NCI-H774 (cell line): ENCODE data around the gene PTPRO.
"Not testable (repeated sequence)": the region's sequence is repeated elsewhere in the genome, so short reads cannot be mapped to it uniquely, and the experiment has no call there.

Experiments used
- DNase-seq: peaks from one replicate; lab custom pipeline; 2025; lab: John Stamatoyannopoulos, UW

The PTPRO gene

GRCh38 chr12:15603474-15604085 lies 281.3 kb downstream of the PTPRO start:
- DNase-seq: no peak

DNA sequence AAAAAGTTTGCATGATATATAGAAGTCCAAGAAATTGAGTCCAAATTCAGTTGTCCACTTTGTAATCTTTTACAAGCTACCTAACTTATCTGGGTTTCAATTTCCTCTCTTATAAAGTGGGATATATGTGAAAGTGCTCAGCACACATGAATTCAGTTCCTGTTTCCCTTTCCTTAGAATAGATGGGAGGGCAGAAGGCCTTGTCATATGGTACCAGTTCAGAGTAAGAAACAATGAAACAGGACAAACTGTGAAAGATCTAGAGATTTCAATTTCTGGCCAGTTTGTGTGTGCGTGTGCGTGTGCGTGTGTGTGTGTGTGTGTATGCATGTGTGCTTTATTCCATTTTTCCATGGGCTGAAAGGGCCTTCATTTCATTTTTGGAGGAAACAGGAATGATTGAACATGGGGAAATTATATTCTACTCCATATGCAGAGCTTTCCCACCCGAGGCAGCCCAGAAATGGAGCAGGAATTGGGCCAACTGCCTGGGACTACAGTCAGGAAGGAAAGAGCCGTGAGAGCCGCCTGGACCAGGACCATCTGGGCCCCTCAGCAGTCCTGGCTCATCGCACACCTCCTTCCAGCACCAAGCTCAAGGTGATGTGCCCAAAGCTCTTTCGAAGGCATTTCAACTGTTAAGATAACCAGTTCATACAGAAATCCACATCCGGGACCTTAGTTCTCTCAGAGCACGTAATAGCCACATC lies 283.7 kb downstream of the PTPRO start:
- DNase-seq: no peak

DNA sequence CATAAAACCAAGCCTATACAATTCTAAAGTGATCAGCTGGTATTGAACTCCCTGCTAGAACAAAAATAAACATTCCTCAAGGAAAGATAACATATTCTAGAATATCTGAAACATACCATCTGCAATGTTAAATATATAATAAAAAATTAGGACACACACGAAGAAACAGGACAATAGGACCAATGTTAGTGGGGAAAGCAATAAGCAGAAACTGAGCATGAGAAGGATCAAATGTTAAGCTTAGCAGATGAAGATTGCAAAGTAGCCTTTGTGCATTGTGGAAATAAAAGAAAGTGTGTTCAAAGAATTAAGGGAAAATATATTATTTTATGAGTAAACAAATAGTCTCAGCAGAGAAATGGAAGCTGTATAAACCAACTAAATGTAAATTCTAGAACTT lies 286.1 kb downstream of the PTPRO start:
- DNase-seq: no peak

- DNase-seq: no peak
These were observed 286.6 kb downstream of the PTPRO start for GRCh38 chr12:15608941-15609340.

- DNase-seq: no peak
These were observed 291.7 kb downstream of the PTPRO start for GRCh38 chr12:15613981-15614380.

DNA sequence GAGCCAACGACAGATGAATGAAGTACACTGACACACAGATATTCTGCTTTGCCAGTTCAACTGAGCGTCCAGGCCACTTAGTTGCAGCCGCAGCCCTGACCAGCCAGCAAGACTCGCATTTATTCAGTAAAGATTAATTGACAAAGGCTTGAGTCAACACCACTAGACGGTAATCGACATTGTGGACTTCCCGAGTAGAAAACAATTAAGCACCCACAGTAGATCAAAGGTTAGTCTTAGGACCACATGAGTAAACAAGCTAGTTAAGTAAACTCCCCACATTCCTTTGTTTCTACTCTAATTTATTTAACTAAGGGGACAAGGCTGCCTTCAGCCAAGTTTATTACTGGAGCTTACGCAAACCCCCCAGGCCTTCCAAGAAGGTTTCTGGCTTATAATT lies 294.2 kb downstream of the PTPRO start:
- not testable (repeated sequence) for DNase-seq

GRCh38 chr12:15620741-15621539 lies 298.6 kb downstream of the PTPRO start:
- no peak for DNase-seq

DNA sequence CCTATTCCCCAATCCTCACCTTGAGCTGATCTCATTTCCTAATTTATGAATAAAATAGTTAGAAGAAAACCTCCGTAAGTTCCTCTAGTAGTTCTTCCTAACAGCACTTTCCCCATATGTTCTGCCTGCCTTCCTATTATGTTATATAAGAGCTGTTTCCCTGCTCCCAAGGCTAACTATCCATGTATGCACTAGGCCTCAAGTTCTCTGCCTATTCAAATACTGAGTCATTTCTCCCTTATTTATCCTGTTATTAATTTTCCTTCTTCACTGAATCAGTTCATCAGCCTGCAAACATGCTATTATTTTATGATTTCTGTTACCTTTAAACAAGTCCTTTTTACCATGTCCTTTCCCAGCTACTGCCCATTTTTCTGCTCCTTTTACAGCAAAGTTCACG lies 302.8 kb downstream of the PTPRO start:
- DNase-seq: no peak

GRCh38 chr12:15627995-15628945 lies 306.0 kb downstream of the PTPRO start:
- no peak for DNase-seq

DNA sequence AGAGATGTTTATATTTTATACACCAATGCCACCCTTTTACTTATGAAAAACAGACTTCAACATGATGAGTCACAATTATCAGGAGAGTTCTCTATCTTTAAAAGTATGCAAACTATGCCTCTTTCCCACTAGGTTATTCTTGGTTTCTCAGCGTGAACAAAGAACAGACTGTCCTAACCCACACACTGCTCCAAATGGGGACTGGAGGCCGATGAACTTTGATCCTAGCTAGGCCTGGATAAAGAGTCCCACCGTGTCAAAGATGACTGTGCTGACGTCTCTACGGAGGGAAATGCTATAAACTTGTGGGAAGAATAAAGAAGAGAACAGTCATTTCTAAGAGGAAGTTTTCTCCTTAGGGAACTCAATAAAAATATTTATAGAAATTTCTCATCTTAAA lies 306.8 kb downstream of the PTPRO start:
- DNase-seq: no peak

GRCh38 chr12:15629761-15630160 lies 307.5 kb downstream of the PTPRO start:
- no peak for DNase-seq

DNA sequence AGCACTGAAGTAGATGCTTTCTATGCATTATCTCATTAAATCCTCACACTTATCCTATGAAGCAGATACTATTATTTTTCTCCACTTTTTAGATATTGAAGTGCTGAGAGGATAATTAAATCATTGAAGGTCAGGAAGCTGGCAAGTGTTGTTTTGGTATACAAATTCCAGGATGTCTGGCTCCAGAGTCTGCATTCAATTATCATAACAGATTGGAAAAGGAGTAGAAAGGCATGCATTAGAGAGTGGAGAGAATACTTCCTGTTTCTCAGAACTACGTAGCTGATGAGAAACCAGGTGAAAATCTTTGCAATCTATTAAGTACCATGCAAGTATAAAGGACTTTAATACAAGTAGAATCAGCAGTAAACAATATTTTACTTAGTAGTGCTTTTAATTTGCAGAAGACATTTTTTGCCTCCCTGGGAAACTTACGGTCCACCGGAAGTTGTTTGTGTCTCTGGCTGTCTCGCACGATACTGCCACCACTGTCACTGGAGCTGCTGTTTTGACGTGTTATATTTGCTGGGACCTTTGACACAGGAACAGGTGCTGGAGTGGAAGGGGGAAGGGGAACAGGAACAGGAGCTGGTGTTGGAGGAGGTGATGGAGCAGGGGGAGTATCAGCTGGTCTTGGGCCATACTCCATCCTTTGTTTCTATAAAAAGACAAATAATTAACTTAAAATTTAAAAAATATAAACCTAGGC lies 308.9 kb downstream of the PTPRO start:
- DNase-seq: no peak

DNA sequence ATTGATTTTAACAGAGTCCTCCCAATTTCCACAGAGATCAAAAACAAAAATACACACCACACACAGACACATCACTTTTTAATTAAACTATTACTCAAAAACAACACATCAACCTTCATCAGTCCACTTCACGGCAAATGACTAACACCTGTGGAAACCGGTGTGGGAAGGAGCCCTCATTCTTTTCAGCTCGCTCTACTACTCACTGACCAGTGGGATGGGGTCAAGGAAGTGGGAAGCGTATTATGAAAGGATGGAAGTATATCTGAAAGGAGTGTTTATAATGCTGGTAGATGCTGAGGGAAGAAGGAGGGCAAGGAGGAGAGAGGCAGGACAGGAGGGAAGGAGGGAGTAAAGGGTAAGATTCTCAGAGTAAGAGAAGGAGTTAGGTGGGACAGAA lies 310.4 kb downstream of the PTPRO start:
- no peak for DNase-seq

- no peak for DNase-seq
These were observed 310.9 kb downstream of the PTPRO start for GRCh38 chr12:15633201-15633600.

DNA sequence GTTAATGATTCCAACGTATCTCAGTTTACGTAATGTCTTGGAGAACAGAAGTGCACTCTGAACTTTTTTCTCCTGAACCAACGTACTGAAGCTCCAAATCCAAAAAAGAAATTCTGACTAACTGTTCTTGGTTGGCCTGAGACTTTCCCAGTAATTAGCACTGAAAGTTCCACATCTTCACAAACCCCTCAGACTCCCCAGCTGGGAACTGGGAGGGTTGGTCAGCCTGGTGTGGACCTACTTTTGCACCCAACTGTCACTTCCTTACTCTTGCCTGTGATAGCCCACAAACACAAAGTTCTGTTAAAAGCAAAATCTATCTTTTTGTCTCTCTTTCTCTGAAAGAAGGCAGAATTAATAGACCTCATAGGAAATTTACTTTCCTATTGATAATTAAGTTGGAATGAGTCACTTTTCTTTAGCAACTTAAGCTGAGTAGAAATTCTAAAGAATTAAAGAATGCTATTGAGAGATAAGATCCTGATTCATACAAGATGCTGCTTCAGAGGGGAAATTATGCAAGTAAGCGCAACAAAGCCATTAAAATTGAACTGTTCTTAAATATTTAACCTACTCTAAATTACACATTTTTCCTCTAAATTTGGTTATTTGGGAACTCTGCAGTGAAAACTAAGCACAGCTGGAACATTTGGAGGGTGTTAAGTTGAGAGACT lies 311.8 kb downstream of the PTPRO start:
- DNase-seq: no peak

- DNase-seq: no peak
These were observed 314.0 kb downstream of the PTPRO start for GRCh38 chr12:15636060-15636890.

- no peak for DNase-seq
These were observed 315.9 kb downstream of the PTPRO start for GRCh38 chr12:15638231-15638630.

GRCh38 chr12:15644700-15645099 lies 322.4 kb downstream of the PTPRO start:
- no peak for DNase-seq

DNA sequence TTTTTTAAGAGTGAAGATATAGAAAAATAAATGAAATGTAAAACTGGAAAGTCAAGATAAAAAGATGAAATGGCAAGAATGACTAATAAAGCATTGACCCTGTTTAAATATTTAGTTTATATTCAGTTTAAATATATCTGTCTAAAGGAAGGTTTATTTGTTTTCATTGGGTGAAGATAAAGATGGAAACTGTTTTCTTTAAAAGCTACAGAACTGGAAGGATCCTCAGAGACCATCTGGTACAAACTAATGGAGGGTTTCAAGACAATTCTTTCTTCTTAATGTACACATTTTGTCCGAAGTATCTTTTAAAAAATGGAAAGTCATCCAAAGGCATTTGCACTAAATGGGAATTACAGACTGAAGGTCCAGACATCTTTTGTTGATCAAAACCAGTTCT lies 324.3 kb downstream of the PTPRO start:
- no peak for DNase-seq
